Rectal smooth muscle tissue (tissue), 1 donor: ENCODE results near the gene SART3.
"Not testable (repeated sequence)": the region's sequence is repeated elsewhere in the genome, so short reads cannot be mapped to it uniquely, and the experiment has no call there.

Source experiments
- H3K27ac ChIP-seq: one replicate; pipeline ENCODE4 v1.7.0; 2013; ENCODE audit warnings: low read depth, low read length, inconsistent platforms
- H3K27me3 ChIP-seq: one replicate; pipeline ENCODE4 v1.7.0; 2013; ENCODE audit warnings: low read length; ENCODE audit not compliant: control insufficient read depth, insufficient read depth
- H3K36me3 ChIP-seq: one replicate; pipeline ENCODE4 v1.7.0; 2013; ENCODE audit warnings: low read length; ENCODE audit not compliant: control insufficient read depth, insufficient read depth
- H3K4me1 ChIP-seq: one replicate; pipeline ENCODE4 v1.7.0; 2013; ENCODE audit warnings: low read length; ENCODE audit not compliant: control insufficient read depth, insufficient read depth
- H3K4me3 ChIP-seq: one replicate; pipeline ENCODE4 v1.7.0; 2013; ENCODE audit warnings: low read length
- H3K9ac ChIP-seq: one replicate; pipeline ENCODE4 v1.7.0; 2013; ENCODE audit warnings: low read length

The SART3 gene

GRCh38 chr12:108561852-108562347, 927 bp upstream of the SART3 start:
- Histone ChIP-seq H3K9ac (peak overlapping the region; percentile 52), H3K4me3 (peak overlapping the region; percentile 94), H3K27me3 (no peaks in the 10 kb centered on the region), H3K36me3 (peaks cover 12% of the 10 kb centered on the region), H3K4me1 (peaks cover 20% of the 10 kb centered on the region), H3K27ac (peak overlapping the region; percentile 92)

GRCh38 chr12:108560321-108560721, 652 bp downstream of the SART3 start:
- Histone ChIP-seq H3K36me3 (peaks cover 4% of the 10 kb centered on the region), H3K9ac (peak overlapping the region; percentile 78), H3K4me3 (peak overlapping the region; percentile 94), H3K27ac (no peak overlapping the region), H3K27me3 (no peaks in the 10 kb centered on the region), H3K4me1 (peaks cover 16% of the 10 kb centered on the region)

- Histone ChIP-seq H3K9ac (no peak overlapping the region), H3K4me3 (peak overlapping the region; percentile 94), H3K27ac (no peak overlapping the region), H3K4me1 (peaks cover 16% of the 10 kb centered on the region), H3K27me3 (no peaks in the 10 kb centered on the region), H3K36me3 (no peaks in the 10 kb centered on the region)
These were observed 1.2 kb downstream of the SART3 start for GRCh38 chr12:108559748-108560147.

GRCh38 chr12:108559007-108559655, 1.8 kb downstream of the SART3 start:
- Histone ChIP-seq H3K9ac (no peak overlapping the region), H3K4me1 (peaks cover 16% of the 10 kb centered on the region), H3K27me3 (no peaks in the 10 kb centered on the region), H3K4me3 (no peak overlapping the region), H3K36me3 (no peaks in the 10 kb centered on the region), H3K27ac (no peak overlapping the region)

GRCh38 chr12:108555383-108555782, 5.6 kb downstream of the SART3 start:
- H3K9ac ChIP-seq, H3K27ac ChIP-seq, H3K27me3 ChIP-seq, H3K36me3 ChIP-seq, H3K4me1 ChIP-seq, H3K4me3 ChIP-seq: not testable (repeated sequence)

- H3K9ac ChIP-seq: no peak overlapping the region
- H3K36me3 ChIP-seq: no peaks in the 10 kb centered on the region
- peaks cover 3% of the 10 kb centered on the region for H3K4me1 ChIP-seq
- H3K4me3 ChIP-seq: no peak overlapping the region
- no peak overlapping the region for H3K27ac ChIP-seq
- no peaks in the 10 kb centered on the region for H3K27me3 ChIP-seq
These were observed 7.2 kb downstream of the SART3 start for GRCh38 chr12:108553799-108554198.

- no peak overlapping the region for H3K9ac ChIP-seq
- no peak overlapping the region for H3K27ac ChIP-seq
- H3K4me1 ChIP-seq: peaks cover 6% of the 10 kb centered on the region
- peaks cover 8% of the 10 kb centered on the region for H3K36me3 ChIP-seq
- no peaks in the 10 kb centered on the region for H3K27me3 ChIP-seq
- no peak overlapping the region for H3K4me3 ChIP-seq
These were observed 9.4 kb downstream of the SART3 start for GRCh38 chr12:108551535-108551934.

GRCh38 chr12:108548954-108549521, 11.9 kb downstream of the SART3 start:
- Histone ChIP-seq H3K27me3 (no peaks in the 10 kb centered on the region), H3K9ac (no peak overlapping the region), H3K36me3 (peaks cover 15% of the 10 kb centered on the region), H3K4me1 (peaks cover 6% of the 10 kb centered on the region), H3K4me3 (no peak overlapping the region), H3K27ac (no peak overlapping the region)

- H3K27ac ChIP-seq: peak overlapping the region; percentile 4
- H3K4me3 ChIP-seq: no peak overlapping the region
- H3K9ac ChIP-seq: no peak overlapping the region
- peaks cover 6% of the 10 kb centered on the region for H3K4me1 ChIP-seq
- no peaks in the 10 kb centered on the region for H3K27me3 ChIP-seq
- H3K36me3 ChIP-seq: peaks cover 19% of the 10 kb centered on the region
These were observed 13.3 kb downstream of the SART3 start for GRCh38 chr12:108547686-108548085.

GRCh38 chr12:108543652-108544051, 17.3 kb downstream of the SART3 start:
- H3K4me3 ChIP-seq: no peak overlapping the region
- H3K9ac ChIP-seq: no peak overlapping the region
- H3K27ac ChIP-seq: no peak overlapping the region
- H3K27me3 ChIP-seq: no peaks in the 10 kb centered on the region
- H3K4me1 ChIP-seq: peaks cover 6% of the 10 kb centered on the region
- peaks cover 21% of the 10 kb centered on the region for H3K36me3 ChIP-seq

GRCh38 chr12:108542320-108542719, 18.7 kb downstream of the SART3 start:
- Histone ChIP-seq H3K4me3 (no peak overlapping the region), H3K9ac (no peak overlapping the region), H3K27ac (no peak overlapping the region), H3K36me3 (peaks cover 18% of the 10 kb centered on the region), H3K27me3 (no peaks in the 10 kb centered on the region), H3K4me1 (no peaks in the 10 kb centered on the region)

GRCh38 chr12:108538616-108539195, 22.3 kb downstream of the SART3 start:
- no peak overlapping the region for H3K4me3 ChIP-seq
- no peak overlapping the region for H3K27ac ChIP-seq
- H3K9ac ChIP-seq: no peak overlapping the region
- no peaks in the 10 kb centered on the region for H3K27me3 ChIP-seq
- H3K36me3 ChIP-seq: peaks cover 23% of the 10 kb centered on the region
- H3K4me1 ChIP-seq: no peaks in the 10 kb centered on the region

GRCh38 chr12:108538146-108538545, 22.8 kb downstream of the SART3 start:
- Histone ChIP-seq H3K9ac (no peak overlapping the region), H3K27ac (no peak overlapping the region), H3K36me3 (peaks cover 19% of the 10 kb centered on the region), H3K4me3 (no peak overlapping the region), H3K27me3 (no peaks in the 10 kb centered on the region), H3K4me1 (no peaks in the 10 kb centered on the region)
